Activated CD8-positive, alpha-beta memory T cell treated with anti-CD3 and anti-CD28 coated beads, Interleukin-2, amount 50 U/mL, for 1 hour (primary cell): ENCODE data around the gene TCEAL9.
"Not testable (repeated sequence)": the region's sequence is repeated elsewhere in the genome, so short reads cannot be mapped to it uniquely, and the experiment has no call there.

ENCODE experiments used
- DNase-seq: peaks from one replicate; pipeline ENCODE4 v3.0.0-alpha.2; 2020; ENCODE audit errors: extremely low read depth

Gene TCEAL9, protein sequence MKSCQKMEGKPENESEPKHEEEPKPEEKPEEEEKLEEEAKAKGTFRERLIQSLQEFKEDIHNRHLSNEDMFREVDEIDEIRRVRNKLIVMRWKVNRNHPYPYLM

DNA sequence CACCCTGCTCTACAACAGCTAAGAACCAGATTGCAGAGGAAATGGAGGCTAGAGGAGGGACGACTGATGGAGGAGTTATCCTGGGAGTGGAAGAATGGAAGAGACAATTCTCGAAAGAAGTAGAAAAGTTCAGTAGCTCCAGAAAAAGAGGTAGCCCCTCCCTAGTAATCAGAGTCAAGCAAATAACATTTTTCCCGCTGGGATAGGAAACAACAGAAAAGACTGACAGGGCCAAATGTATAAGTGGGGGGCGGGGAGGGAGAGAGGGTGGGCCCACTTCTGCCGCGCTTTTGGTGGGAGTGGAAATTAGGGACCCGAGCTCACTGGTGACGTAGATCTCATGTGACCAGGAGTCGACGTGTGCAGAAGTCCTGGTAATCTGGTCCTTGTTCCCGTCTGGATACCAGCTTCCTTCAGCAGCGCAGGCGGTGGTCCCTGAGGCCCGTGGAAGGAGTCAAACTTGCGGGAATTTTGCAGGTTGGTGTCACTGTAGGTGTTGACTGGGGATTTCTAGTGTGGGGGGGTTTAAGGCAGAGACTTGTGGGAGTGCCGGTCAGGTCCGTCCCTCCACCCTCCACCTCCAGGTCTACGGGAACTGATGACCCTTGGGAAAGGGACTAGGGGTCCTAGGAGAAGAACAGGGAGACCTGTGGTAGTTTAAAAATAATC lies at the start of gene TCEAL9:
Gene TCEAL9, plus strand, starts transcription at position 377 of the 669 bp plus-strand sequence. CDS start 1,179 bp downstream, outside the sequence.
- no peak for DNase-seq

- DNase-seq = no peak
Observed at GRCh38 chrX:103309860-103310554, 46.3 kb upstream of the TCEAL9 start.

- DNase-seq = peak; percentile 43
Observed at GRCh38 chrX:103310555-103311398, 45.5 kb upstream of the TCEAL9 start, which contains the start of gene BEX2. BEX2 (minus strand) TSS chrX:103310990; CDS start chrX:103309976, 1,014 bp downstream.

- DNase-seq = no peak
Observed at GRCh38 chrX:103311399-103311780, 44.9 kb upstream of the TCEAL9 start.

DNA sequence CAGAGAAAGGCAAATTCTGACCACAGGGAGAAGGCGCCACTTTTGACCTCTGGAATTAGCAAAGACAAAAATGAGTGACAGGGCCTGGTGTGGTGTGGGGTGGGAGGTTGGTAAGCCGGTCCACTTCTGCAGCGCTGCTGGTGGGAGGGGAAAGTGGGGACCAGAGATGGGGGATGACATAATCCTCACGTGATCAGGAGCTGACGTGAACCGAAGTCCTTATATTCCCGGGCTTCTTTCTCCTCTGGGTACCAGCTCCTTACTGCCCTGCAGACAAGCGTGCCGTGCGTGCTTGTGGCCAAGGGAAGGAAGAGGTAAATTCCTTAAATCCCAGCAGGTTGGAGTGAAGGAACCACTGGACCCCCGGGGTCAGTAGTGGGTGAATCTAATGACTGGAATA lies 26.3 kb upstream of the TCEAL9 start, which contains the start of gene TCEAL7:
Gene TCEAL7, plus strand, starts transcription at position 249 of the 400 bp plus-strand sequence. CDS start 1,165 bp downstream, outside the sequence.
- DNase-seq = no peak

GRCh38 chrX:103330681-103331288 lies 25.5 kb upstream of the TCEAL9 start:
- DNase-seq = no peak

DNA sequence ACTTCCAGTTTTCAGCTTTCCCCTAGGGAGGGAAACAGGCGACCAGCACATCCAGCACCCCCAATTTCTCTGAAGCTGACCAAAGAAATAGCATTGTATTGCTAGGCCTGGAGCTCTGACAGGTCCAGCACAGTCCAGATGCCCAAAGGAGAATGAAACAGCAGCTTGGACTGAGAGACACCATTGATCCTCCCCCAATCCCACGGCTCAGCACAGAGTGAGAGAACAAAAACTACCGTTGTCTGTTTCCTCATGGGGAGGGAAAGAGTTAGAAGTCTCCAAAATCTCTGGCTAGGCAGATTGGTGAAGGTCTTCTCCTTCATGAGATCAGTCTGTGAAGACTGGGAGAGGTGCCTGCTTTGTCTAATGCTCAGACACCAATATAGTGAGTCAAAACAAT lies 17.6 kb upstream of the TCEAL9 start:
- no peak for DNase-seq

- no peak for DNase-seq
Observed at GRCh38 chrX:103343105-103343504, 13.2 kb upstream of the TCEAL9 start.

GRCh38 chrX:103344606-103345005 lies 11.7 kb upstream of the TCEAL9 start:
- no peak for DNase-seq

- DNase-seq = no peak
Observed at GRCh38 chrX:103347682-103348397, 8.5 kb upstream of the TCEAL9 start.

DNA sequence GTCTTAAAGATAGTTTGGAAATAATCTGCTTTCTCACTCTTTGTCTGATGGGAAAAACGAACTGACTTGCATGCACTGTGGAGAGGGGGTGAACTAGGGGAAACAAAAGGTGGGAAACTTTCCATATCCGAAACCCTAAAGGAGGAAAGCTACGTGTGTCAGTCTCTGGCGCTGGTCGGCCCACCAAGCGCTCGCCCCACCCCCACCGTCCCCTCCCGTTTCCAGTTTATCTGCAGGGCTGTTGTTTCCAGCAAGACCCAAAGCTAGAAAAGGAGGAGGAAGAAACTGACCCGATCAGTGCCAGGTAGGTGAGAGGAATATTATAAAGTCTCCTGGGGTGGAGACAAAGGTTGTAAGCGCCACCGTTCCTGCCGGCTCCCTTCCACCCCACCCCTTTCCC lies 552 bp downstream of the TCEAL9 start:
- no peak for DNase-seq

DNA sequence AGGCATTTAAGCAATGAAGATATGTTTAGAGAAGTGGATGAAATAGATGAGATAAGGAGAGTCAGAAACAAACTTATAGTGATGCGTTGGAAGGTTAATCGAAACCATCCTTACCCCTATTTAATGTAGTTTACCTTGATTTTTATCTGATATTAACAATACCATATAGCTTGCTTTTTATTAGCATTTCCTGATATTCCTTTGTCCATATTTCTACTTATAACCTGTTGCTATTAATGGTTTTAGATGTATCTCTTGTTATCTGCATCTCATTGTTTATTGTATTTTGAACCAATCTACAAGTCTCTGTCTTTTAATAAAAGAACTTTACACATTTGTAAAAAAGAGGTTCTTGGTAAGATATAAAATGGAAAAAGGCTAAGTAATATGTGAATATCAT lies 1.6 kb downstream of the TCEAL9 start:
- no peak for DNase-seq

- not testable (repeated sequence) for DNase-seq
Observed at GRCh38 chrX:103359605-103360004, 3.3 kb downstream of the TCEAL9 start.

DNA sequence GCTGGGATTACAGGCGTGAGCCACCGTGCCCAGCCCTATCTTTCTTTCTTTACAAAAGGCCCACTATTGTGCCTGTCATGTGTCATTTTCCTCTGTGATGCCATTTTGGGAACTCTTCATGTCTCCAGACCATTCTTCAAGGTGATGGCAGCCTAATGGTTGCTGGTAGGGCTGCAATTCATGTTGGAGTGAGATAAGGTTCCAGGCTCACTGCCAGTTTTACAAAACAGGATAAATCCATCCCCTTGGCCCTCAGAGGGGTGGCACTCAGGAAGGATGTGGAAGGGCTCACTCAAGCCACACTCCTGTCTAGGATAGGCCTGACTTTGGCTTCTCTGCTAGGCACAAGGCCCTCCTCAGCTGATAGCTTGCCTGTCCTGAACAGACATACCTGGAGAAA lies 3.8 kb downstream of the TCEAL9 start:
- DNase-seq = no peak

DNA sequence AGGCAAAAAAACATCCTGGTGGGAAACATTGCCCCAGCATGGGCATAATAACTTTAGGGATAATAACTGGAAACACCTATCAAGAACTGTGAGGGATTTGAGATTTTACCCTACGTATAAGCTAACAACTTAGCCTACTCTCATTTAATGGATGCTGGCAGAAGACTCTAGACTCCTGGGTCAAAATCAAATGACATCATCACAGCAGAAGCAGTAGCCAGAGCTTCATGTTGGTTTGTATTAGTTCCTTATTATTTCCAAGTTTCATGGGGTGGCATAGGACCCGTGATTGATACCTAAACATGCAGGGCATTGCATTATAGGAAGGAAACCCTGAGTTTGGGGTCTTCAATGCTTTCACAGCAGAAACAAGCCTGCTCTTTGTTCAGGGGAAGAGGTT lies 4.6 kb downstream of the TCEAL9 start:
- DNase-seq = no peak

- DNase-seq = no peak
Observed at GRCh38 chrX:103361798-103362197, 5.5 kb downstream of the TCEAL9 start.

DNA sequence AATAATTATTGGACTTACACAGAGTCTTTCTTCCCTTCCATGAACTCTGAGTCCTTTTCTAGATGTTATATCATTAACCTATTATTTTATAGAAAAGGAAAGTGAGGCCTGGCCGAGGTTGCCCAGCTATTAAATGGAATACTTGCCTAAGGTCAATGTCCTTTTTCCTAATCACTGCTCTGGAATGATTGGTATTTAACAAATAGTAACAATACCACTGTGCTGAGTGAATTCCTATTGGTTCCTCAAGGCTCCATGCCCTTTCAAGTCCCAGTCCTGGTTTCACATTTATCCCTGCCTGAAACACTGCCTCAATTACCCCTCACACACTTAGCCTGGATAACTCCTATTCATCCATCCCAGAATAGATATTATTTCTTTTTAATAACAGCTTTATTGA lies 6.2 kb downstream of the TCEAL9 start:
- no peak for DNase-seq

DNA sequence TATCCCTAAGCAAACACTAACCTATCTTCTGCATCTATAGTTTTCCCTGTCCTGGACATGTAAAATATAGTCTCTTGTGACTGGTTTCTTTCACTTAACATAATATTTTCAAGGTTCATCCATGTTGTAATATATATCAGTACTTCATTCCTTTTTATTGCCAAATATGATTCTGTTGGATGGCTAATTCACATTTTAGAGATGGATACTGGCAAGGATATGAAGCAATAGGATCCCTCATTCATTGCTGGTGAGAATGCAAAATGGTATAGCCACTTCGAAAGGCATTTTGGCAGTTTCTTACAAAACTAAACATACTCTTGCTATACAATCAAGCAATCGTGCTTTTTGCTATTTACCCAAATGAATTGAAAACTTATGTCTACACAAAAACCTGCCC lies 6.7 kb downstream of the TCEAL9 start:
- DNase-seq = no peak

DNA sequence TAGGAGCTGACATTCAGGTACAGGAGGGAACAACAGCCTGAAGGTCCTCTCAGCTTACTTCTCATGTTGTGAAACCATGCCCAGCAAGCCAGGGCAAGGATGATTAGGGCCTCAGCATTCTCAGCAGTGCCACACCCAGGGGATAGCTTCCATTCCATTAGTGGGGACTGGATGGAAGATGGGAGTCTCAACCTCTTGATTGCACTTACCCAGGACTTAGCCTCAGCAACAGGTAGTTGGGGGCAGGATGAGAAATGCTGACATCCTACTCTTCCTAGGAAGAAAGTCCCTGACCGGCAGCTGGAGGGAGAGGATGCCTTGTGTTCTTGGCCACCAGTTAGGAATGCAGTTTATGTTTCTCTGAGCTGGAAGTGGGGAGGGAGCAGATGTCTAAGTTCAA lies 11.2 kb downstream of the TCEAL9 start:
- no peak for DNase-seq

- DNase-seq = no peak
Observed at GRCh38 chrX:103369479-103369878, 13.2 kb downstream of the TCEAL9 start.

GRCh38 chrX:103372886-103373285 lies 16.6 kb downstream of the TCEAL9 start:
- no peak for DNase-seq
